H9 (cell line): ENCODE measurements around the gene TTLL12. TPM values are rescaled to one million over a fixed set of nuclear protein-coding genes. Genes with fewer than 3 reads are reported as not detected.
A peak's percentile ranks its signal among the peaks of the same experiment; 100 is the strongest.

Experiments used
- DNase-seq: peaks from one replicate; pipeline ENCODE4 v3.0.0-alpha.2; 2017
- H2AFZ ChIP-seq: one replicate; pipeline ENCODE4 v1.6.1; 2013; ENCODE audit warnings: mild to moderate bottlenecking, low read length, control low read depth, moderate library complexity
- H2AK5ac ChIP-seq: 2 replicates; pipeline ENCODE4 v1.6.1; 2013; ENCODE audit warnings: low read length, control low read depth, mixed read lengths; ENCODE audit not compliant: insufficient read length
- H2BK120ac ChIP-seq: one replicate; pipeline ENCODE4 v1.6.1; 2013; ENCODE audit warnings: low read depth, mild to moderate bottlenecking, low read length, control low read depth, inconsistent platforms; ENCODE audit not compliant: poor library complexity, severe bottlenecking
- H2BK12ac ChIP-seq: 2 replicates; pipeline ENCODE4 v1.6.1; 2013; ENCODE audit warnings: low read length, control low read depth, mixed read lengths, low read depth; ENCODE audit not compliant: insufficient read length
- H2BK15ac ChIP-seq: 2 replicates; pipeline ENCODE4 v1.6.1; 2013; ENCODE audit warnings: low read depth, low read length, control low read depth
- H2BK20ac ChIP-seq: one replicate; pipeline ENCODE4 v1.6.1; 2013; ENCODE audit warnings: low read depth, mild to moderate bottlenecking, low read length, control low read depth, inconsistent platforms; ENCODE audit not compliant: poor library complexity, severe bottlenecking
- H2BK5ac ChIP-seq: 2 replicates; pipeline ENCODE4 v1.6.1; 2013; ENCODE audit warnings: low read length, control low read depth, mixed read lengths; ENCODE audit not compliant: insufficient read length
- H3K14ac ChIP-seq: 2 replicates; pipeline ENCODE4 v1.6.1; 2013; ENCODE audit warnings: low read length, control low read depth; ENCODE audit not compliant: insufficient read depth
- H3K18ac ChIP-seq: 2 replicates; pipeline ENCODE4 v1.6.1; 2013; ENCODE audit warnings: low read depth, mild to moderate bottlenecking, mixed read lengths, low read length, control low read depth; ENCODE audit not compliant: insufficient read length
- H3K23ac ChIP-seq: 2 replicates; pipeline ENCODE4 v1.6.1; 2013; ENCODE audit warnings: low read length, control low read depth, mixed read lengths, low read depth; ENCODE audit not compliant: insufficient read length
- H3K23me2 ChIP-seq: 2 replicates; pipeline ENCODE4 v1.6.1; 2013; ENCODE audit warnings: low read depth, mild to moderate bottlenecking, mixed read lengths, low read length, control low read depth; ENCODE audit not compliant: insufficient read length, poor library complexity, severe bottlenecking
- H3K27ac ChIP-seq: 2 replicates; pipeline ENCODE4 v1.5.1; 2013; ENCODE audit warnings: low read length, control low read depth, mixed read lengths, low read depth; ENCODE audit not compliant: insufficient read length
- H3K27me3 ChIP-seq: 2 replicates; pipeline ENCODE4 v1.6.1; 2013; ENCODE audit warnings: low read length, control low read depth, inconsistent platforms; ENCODE audit not compliant: insufficient read depth
- H3K4ac ChIP-seq: 2 replicates; pipeline ENCODE4 v1.6.1; 2013; ENCODE audit warnings: low read depth, mild to moderate bottlenecking, control low read depth, inconsistent platforms, low read length, moderate library complexity
- H3K4me1 ChIP-seq: 2 replicates; pipeline ENCODE4 v1.6.1; 2013; ENCODE audit warnings: low read length, control low read depth, inconsistent platforms; ENCODE audit not compliant: insufficient read depth
- H3K4me2 ChIP-seq: 2 replicates; pipeline ENCODE4 v1.6.1; 2013; ENCODE audit warnings: low read length, control low read depth, mixed read lengths; ENCODE audit not compliant: insufficient read length, insufficient read depth
- H3K56ac ChIP-seq: 2 replicates; pipeline ENCODE4 v1.6.1; 2013; ENCODE audit warnings: low read depth, mild to moderate bottlenecking, mixed read lengths, low read length, control low read depth; ENCODE audit not compliant: insufficient read length
- H3K79me1 ChIP-seq: 2 replicates; pipeline ENCODE4 v1.6.1; 2013; ENCODE audit warnings: low read depth, mild to moderate bottlenecking, moderate library complexity, low read length, control low read depth, inconsistent platforms; ENCODE audit not compliant: insufficient read depth, poor library complexity, severe bottlenecking
- H3K79me2 ChIP-seq: 2 replicates; pipeline ENCODE4 v1.6.1; 2013; ENCODE audit warnings: low read length, control low read depth, inconsistent platforms; ENCODE audit not compliant: insufficient read depth
- H3K9ac ChIP-seq: 2 replicates; pipeline ENCODE4 v1.6.1; 2013; ENCODE audit warnings: low read length, control low read depth, mixed read lengths; ENCODE audit not compliant: insufficient read length; ENCODE audit errors: extremely low read depth
- H3K9me3 ChIP-seq: one replicate; pipeline ENCODE4 v1.6.1; 2013; ENCODE audit warnings: low read depth, low read length, inconsistent platforms; ENCODE audit not compliant: control insufficient read depth
- H3T11ph ChIP-seq: one replicate; pipeline ENCODE4 v1.6.1; 2013; ENCODE audit warnings: mild to moderate bottlenecking, low read length, control low read depth, inconsistent platforms
- H4K20me1 ChIP-seq: one replicate; pipeline ENCODE4 v1.6.1; 2013; ENCODE audit not compliant: control insufficient read depth, insufficient read length, insufficient read depth
- H4K5ac ChIP-seq: 2 replicates; pipeline ENCODE4 v1.6.1; 2013; ENCODE audit warnings: low read depth, mild to moderate bottlenecking, mixed read lengths, low read length, control low read depth; ENCODE audit not compliant: insufficient read length
- H4K8ac ChIP-seq: replicated peaks from 2 replicates; pipeline ENCODE4 v1.6.1; 2013; ENCODE audit warnings: low read length, control low read depth, mixed read lengths, low read depth; ENCODE audit not compliant: insufficient read length
- H4K91ac ChIP-seq: 2 replicates; pipeline ENCODE4 v1.6.1; 2013; ENCODE audit warnings: low read depth, mild to moderate bottlenecking, moderate library complexity, mixed read lengths, low read length, control low read depth; ENCODE audit not compliant: insufficient read length
- H3K27ac Mint-ChIP-seq, 3 experiments: 2 replicates in 2 of 3; 3 replicates in 1 of 3; pipeline ENCODE4 v1.8.0; 2020 to 2021; ENCODE audit warnings: mixed read lengths in 3 of 3, mild to moderate bottlenecking in 1 of 3, moderate library complexity in 1 of 3
- H3K27me3 Mint-ChIP-seq: 2 replicates; pipeline ENCODE4 v1.8.0; 2021; ENCODE audit warnings: low read depth, mild to moderate bottlenecking, moderate library complexity, mixed read lengths
- H3K36me3 Mint-ChIP-seq, 3 experiments: 2 replicates in 2 of 3; 3 replicates in 1 of 3; pipeline ENCODE4 v1.8.0; 2020 to 2021; ENCODE audit warnings: low read depth in 3 of 3, mixed read lengths in 3 of 3; ENCODE audit not compliant: insufficient read depth in 1 of 3
- H3K4me1 Mint-ChIP-seq, 2 experiments: 2 replicates each; pipeline ENCODE4 v1.8.0; 2020; ENCODE audit warnings: mixed read lengths in 2 of 2
- H3K4me3 Mint-ChIP-seq, 2 experiments: 2 replicates in 1 of 2; 3 replicates in 1 of 2; pipeline ENCODE4 v1.8.0; 2020 to 2021; ENCODE audit warnings: mild to moderate bottlenecking in 2 of 2, mixed read lengths in 2 of 2, moderate library complexity in 1 of 2
- H3K9me3 Mint-ChIP-seq, 2 experiments: 2 replicates in 1 of 2; 3 replicates in 1 of 2; pipeline ENCODE4 v1.8.0; 2020; ENCODE audit warnings: mild to moderate bottlenecking in 2 of 2, mixed read lengths in 2 of 2, moderate library complexity in 1 of 2
- CTCF ChIP-seq: fragments of 200-600 bp; sonication (generic); conservative IDR thresholded peaks from 3 replicates; pipeline ENCODE4 v1.8.0; 2021; ENCODE audit warnings: antibody characterized with exemption, mild to moderate bottlenecking
- WGBS: extraction: QIAGEN DNeasy Blood & Tissue Kit; methylation state at CpG from one replicate; pipeline ENCODE4 v1.1.7; 2013; ENCODE audit warnings: missing lambda C conversion rate, low lambda C conversion rate, mixed read lengths; ENCODE audit not compliant: insufficient read length; ENCODE audit errors: extremely low coverage; 5-methylcytosine and 5-hydroxymethylcytosine counted together
- total RNA-seq: library from RNA; stranded (reverse); gene quantifications from 2 replicates; pipeline ENCODE4 v1.2.1, GENCODE V29; 2021

TTLL12 gene
- total RNA-seq, 1 experiment from 2014 or later, result 89.6 TPM

GRCh38 chr22:43150731-43151206 is 36.2 kb downstream of the TTLL12 start:
- Histone ChIP-seq H3K23me2 (no peaks in the 10 kb centered on the region), H3K56ac (no peak overlapping the region), H4K91ac (no peak overlapping the region), H3K79me2 (no peaks in the 10 kb centered on the region), H3K79me1 (no peaks in the 10 kb centered on the region), H2BK120ac (no peak overlapping the region), H3K18ac (no peak overlapping the region), H3K4me1 (no peaks in the 10 kb centered on the region; the same call in 1 of the 2 replicates), H3K27me3 (no peaks in the 10 kb centered on the region; the same call in 1 of the 2 replicates), H3K23ac (no peak overlapping the region), H3K4ac (no peak overlapping the region), H3K4me2 (peak overlapping the region; percentile 50), H2AK5ac (no peak overlapping the region), H2BK12ac (no peak overlapping the region), H3T11ph (no peak overlapping the region), H3K27ac (no peak overlapping the region), H3K14ac (no peak overlapping the region), H4K8ac (no peak overlapping the region), H4K20me1 (no peaks in the 10 kb centered on the region), H2AFZ (no peak overlapping the region), H2BK15ac (no peak overlapping the region), H3K9ac (no peak overlapping the region), H2BK20ac (no peak overlapping the region), H4K5ac (no peak overlapping the region), H3K9me3 (no peaks in the 10 kb centered on the region), H2BK5ac (no peak overlapping the region)
- peak overlapping the region; percentile 68 to 87 for H3K4me3 Mint-ChIP-seq
- no CpG with 5 or more reads among the region's 15 CpGs for WGBS
- peak; percentile 23 for DNase-seq
- peaks cover 3 to 16% of the 10 kb centered on the region in 2 experiments for H3K4me1 Mint-ChIP-seq
- H3K36me3 Mint-ChIP-seq, result no peaks in the 10 kb centered on the region
- H3K27ac Mint-ChIP-seq, result no peak overlapping the region; a peak in 1 of 7 replicates
- TF ChIP-seq CTCF, result no peak
- H3K9me3 Mint-ChIP-seq, result no peaks in the 10 kb centered on the region
- H3K27me3 Mint-ChIP-seq, result peaks cover 22% of the 10 kb centered on the region
